ENCODE measurements around the gene TATDN3. TPM values are rescaled to one million over a fixed set of nuclear protein-coding genes. Genes with fewer than 3 reads are reported as not detected.

TATDN3 gene
- total and polyA plus RNA-seq, 9 of the 15 experiments (the other 6 are each of a cell fraction or from before 2014, with no cell fraction given), result 18.3 to 79.9 (median 28.2) TPM

DNA sequence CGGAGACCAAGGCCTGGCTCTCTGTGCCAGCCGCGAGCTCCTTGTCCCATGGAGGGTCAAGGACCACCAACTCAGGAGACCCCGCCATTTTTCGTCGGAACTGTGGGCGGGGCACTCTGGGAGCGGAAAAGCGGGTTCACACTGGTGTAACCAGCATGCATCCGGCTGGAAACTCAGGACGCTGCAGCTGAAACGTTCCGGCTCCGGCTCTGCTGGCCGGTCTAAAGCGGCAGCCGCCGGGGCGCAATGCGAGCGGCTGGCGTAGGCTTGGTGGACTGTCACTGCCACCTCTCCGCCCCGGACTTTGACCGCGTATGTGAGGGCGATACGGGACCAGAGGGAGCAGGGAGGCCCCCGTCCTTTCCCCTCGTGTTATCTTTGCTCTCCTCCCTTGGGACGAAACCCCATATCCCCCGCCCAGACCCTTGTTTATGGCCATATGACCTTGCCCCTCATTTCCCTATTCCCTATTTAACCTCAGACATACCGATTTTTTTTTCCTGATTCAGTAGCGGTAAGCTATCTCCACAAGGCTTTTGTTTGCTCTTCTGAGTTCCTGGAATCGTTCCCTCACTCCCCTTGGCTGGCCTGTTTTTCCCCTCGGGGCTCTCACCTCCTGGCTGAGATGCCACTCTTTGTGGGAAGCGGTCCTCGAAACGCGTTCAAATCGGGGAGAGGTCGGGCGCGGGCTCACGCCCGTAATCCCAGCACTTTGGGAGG is at the start of gene TATDN3, which contains the start of gene NSL1 (continued):
- TF ChIP-seq VEZF1 (CRISPR knock-in tag; IDR thresholded peaks at IDR 0.05) (peak; percentile 62), FUS (optimal IDR thresholded peaks at IDR 0.05; ENCODE audit: low read depth, low read length) (no peak), SPI1 (IDR thresholded peaks at IDR 0.05; ENCODE audit: borderline replicate concordance, low read depth, low read length) (0 out of 2 replicates have a peak, but pooled peaks have one; percentile 0), ZBTB17 (CRISPR knock-in tag; IDR thresholded peaks at IDR 0.05) (peak; percentile 87), ELF4 (CRISPR knock-in tag; IDR thresholded peaks at IDR 0.05) (0 out of 2 replicates have a peak, but pooled peaks have one; percentile 65), KDM1A (IDR thresholded peaks at IDR 0.05) (no peak; a peak in 1 of 4 replicates), GTF2A2 (tag; IDR thresholded peaks at IDR 0.05) (peak; percentile 96), CSDE1 (IDR thresholded peaks at IDR 0.05) (0 out of 4 replicates have a peak, but pooled peaks of 1 of the 2 experiments have one; percentile 11), KLF10 (CRISPR knock-in tag; IDR thresholded peaks at IDR 0.05) (no peak), ZNF699 (CRISPR knock-in tag; IDR thresholded peaks at IDR 0.05; ENCODE audit: insufficient replicate concordance) (no peak), ZNF146 (CRISPR knock-in tag; IDR thresholded peaks at IDR 0.05; ENCODE audit: unreplicated experiment) (no peak)
- TF ChIP-seq, protein P1, sequence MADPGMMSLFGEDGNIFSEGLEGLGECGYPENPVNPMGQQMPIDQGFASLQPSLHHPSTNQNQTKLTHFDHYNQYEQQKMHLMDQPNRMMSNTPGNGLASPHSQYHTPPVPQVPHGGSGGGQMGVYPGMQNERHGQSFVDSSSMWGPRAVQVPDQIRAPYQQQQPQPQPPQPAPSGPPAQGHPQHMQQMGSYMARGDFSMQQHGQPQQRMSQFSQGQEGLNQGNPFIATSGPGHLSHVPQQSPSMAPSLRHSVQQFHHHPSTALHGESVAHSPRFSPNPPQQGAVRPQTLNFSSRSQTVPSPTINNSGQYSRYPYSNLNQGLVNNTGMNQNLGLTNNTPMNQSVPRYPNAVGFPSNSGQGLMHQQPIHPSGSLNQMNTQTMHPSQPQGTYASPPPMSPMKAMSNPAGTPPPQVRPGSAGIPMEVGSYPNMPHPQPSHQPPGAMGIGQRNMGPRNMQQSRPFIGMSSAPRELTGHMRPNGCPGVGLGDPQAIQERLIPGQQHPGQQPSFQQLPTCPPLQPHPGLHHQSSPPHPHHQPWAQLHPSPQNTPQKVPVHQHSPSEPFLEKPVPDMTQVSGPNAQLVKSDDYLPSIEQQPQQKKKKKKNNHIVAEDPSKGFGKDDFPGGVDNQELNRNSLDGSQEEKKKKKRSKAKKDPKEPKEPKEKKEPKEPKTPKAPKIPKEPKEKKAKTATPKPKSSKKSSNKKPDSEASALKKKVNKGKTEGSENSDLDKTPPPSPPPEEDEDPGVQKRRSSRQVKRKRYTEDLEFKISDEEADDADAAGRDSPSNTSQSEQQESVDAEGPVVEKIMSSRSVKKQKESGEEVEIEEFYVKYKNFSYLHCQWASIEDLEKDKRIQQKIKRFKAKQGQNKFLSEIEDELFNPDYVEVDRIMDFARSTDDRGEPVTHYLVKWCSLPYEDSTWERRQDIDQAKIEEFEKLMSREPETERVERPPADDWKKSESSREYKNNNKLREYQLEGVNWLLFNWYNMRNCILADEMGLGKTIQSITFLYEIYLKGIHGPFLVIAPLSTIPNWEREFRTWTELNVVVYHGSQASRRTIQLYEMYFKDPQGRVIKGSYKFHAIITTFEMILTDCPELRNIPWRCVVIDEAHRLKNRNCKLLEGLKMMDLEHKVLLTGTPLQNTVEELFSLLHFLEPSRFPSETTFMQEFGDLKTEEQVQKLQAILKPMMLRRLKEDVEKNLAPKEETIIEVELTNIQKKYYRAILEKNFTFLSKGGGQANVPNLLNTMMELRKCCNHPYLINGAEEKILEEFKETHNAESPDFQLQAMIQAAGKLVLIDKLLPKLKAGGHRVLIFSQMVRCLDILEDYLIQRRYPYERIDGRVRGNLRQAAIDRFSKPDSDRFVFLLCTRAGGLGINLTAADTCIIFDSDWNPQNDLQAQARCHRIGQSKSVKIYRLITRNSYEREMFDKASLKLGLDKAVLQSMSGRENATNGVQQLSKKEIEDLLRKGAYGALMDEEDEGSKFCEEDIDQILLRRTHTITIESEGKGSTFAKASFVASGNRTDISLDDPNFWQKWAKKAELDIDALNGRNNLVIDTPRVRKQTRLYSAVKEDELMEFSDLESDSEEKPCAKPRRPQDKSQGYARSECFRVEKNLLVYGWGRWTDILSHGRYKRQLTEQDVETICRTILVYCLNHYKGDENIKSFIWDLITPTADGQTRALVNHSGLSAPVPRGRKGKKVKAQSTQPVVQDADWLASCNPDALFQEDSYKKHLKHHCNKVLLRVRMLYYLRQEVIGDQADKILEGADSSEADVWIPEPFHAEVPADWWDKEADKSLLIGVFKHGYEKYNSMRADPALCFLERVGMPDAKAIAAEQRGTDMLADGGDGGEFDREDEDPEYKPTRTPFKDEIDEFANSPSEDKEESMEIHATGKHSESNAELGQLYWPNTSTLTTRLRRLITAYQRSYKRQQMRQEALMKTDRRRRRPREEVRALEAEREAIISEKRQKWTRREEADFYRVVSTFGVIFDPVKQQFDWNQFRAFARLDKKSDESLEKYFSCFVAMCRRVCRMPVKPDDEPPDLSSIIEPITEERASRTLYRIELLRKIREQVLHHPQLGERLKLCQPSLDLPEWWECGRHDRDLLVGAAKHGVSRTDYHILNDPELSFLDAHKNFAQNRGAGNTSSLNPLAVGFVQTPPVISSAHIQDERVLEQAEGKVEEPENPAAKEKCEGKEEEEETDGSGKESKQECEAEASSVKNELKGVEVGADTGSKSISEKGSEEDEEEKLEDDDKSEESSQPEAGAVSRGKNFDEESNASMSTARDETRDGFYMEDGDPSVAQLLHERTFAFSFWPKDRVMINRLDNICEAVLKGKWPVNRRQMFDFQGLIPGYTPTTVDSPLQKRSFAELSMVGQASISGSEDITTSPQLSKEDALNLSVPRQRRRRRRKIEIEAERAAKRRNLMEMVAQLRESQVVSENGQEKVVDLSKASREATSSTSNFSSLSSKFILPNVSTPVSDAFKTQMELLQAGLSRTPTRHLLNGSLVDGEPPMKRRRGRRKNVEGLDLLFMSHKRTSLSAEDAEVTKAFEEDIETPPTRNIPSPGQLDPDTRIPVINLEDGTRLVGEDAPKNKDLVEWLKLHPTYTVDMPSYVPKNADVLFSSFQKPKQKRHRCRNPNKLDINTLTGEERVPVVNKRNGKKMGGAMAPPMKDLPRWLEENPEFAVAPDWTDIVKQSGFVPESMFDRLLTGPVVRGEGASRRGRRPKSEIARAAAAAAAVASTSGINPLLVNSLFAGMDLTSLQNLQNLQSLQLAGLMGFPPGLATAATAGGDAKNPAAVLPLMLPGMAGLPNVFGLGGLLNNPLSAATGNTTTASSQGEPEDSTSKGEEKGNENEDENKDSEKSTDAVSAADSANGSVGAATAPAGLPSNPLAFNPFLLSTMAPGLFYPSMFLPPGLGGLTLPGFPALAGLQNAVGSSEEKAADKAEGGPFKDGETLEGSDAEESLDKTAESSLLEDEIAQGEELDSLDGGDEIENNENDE (IDR thresholded peaks at IDR 0.05; ENCODE audit: low read depth, low read length), result no peak
